ENCODE data around the gene AGO1. TPM values are rescaled to one million over a fixed set of nuclear protein-coding genes. Genes with fewer than 3 reads are reported as not detected.

AGO1 gene
- total and polyA plus RNA-seq, 2 of the 13 experiments (the other 11 are each of a cell fraction or from before 2014, with no cell fraction given), result 9.2 to 18.6 TPM

- peak; percentile 72; the same call in 1 of the 2 replicates for TF ChIP-seq PLSCR1 (CRISPR knock-in tag; IDR thresholded peaks at IDR 0.05; ENCODE audit: borderline replicate concordance)
- peak; percentile 78; the same call in 1 of the 2 replicates for TF ChIP-seq ZFP91 (CRISPR knock-in tag; IDR thresholded peaks at IDR 0.05; ENCODE audit: borderline replicate concordance)
- TF ChIP-seq MZF1 (CRISPR knock-in tag; IDR thresholded peaks at IDR 0.05; ENCODE audit: borderline replicate concordance), result no peak
- no peak for TF ChIP-seq TBP (CRISPR knock-in tag; IDR thresholded peaks at IDR 0.05)
- TF ChIP-seq ARID4A (CRISPR knock-in tag; IDR thresholded peaks at IDR 0.05; ENCODE audit: borderline replicate concordance), result peak; percentile 89
- TF ChIP-seq MAZ (IDR thresholded peaks at IDR 0.05; ENCODE audit: borderline replicate concordance, low read depth, low read length), result peak; percentile 69; the same call in 1 of the 2 replicates
- peak; percentile 95 for TF ChIP-seq MAZ (CRISPR knock-in tag; IDR thresholded peaks at IDR 0.05; ENCODE audit: low read depth)
- peak; percentile 24; the same call in 1 of the 2 replicates for TF ChIP-seq CREB1 (IDR thresholded peaks at IDR 0.05)
- TF ChIP-seq CREB1 (CRISPR knock-in tag; IDR thresholded peaks at IDR 0.05), result 0 out of 2 replicates have a peak, but pooled peaks have one; percentile 25
- no peak for TF ChIP-seq HIC2 (CRISPR knock-in tag; IDR thresholded peaks at IDR 0.05; ENCODE audit: low read depth)
- TF ChIP-seq ZNF232 (CRISPR knock-in tag; IDR thresholded peaks at IDR 0.05; ENCODE audit: borderline replicate concordance), result no peak
- 0 out of 2 replicates have a peak, but pooled peaks have one; percentile 65 for TF ChIP-seq TGIF2 (CRISPR knock-in tag; IDR thresholded peaks at IDR 0.05)
- 0 out of 2 replicates have a peak, but pooled peaks have one; percentile 34 for TF ChIP-seq THAP7 (CRISPR knock-in tag; IDR thresholded peaks at IDR 0.05)
- no peak for TF ChIP-seq TEAD3 (CRISPR knock-in tag; optimal IDR thresholded peaks at IDR 0.05; ENCODE audit: borderline replicate concordance)
- TF ChIP-seq RARA (CRISPR knock-in tag; IDR thresholded peaks at IDR 0.05), result 0 out of 2 replicates have a peak, but pooled peaks have one; percentile 7
Observed at GRCh38 chr1:35930593-35931445, 47.8 kb downstream of the AGO1 start, which contains the start of gene AGO3 (continued).
